KMS-11 (cell line): ENCODE data around the gene FBXO9.

Experiments used
- H2AFZ ChIP-seq: fragments of 200-600 bp; sonication (generic); 2 replicates; pipeline ENCODE4 v1.6.1; 2016; ENCODE audit warnings: antibody characterized with exemption, mixed run types, low read depth
- H3K27ac ChIP-seq: fragments of 200-600 bp; sonication (generic); 2 replicates; pipeline ENCODE4 v1.6.1; 2016; ENCODE audit warnings: mild to moderate bottlenecking, mixed run types
- H3K27me3 ChIP-seq: fragments of 200-600 bp; sonication (generic); 2 replicates; pipeline ENCODE4 v1.6.1; 2017; ENCODE audit warnings: mild to moderate bottlenecking, low read depth, mixed run types, moderate library complexity; ENCODE audit not compliant: insufficient read depth
- H3K36me3 ChIP-seq: fragments of 200-600 bp; sonication (generic); 2 replicates; pipeline ENCODE4 v1.6.1; 2017; ENCODE audit warnings: mild to moderate bottlenecking, mixed run types; ENCODE audit not compliant: insufficient read depth
- H3K4me1 ChIP-seq: fragments of 200-600 bp; sonication (generic); 2 replicates; pipeline ENCODE4 v1.6.1; 2016; ENCODE audit warnings: mild to moderate bottlenecking, low read depth, mixed run types; ENCODE audit not compliant: poor library complexity, severe bottlenecking
- H3K4me2 ChIP-seq: fragments of 200-600 bp; sonication (generic); 2 replicates; pipeline ENCODE4 v1.7.0; 2016; ENCODE audit warnings: mild to moderate bottlenecking, mixed run types
- H3K4me3 ChIP-seq: fragments of 200-600 bp; sonication (generic); IDR thresholded peaks from 2 replicates; pipeline ENCODE4 v1.6.1; 2017; ENCODE audit warnings: low read depth, low read length, mixed read lengths; ENCODE audit not compliant: insufficient read depth
- H3K79me2 ChIP-seq: fragments of 200-600 bp; sonication (generic); 2 replicates; pipeline ENCODE4 v1.6.1; 2016; ENCODE audit warnings: low read depth, mixed run types; ENCODE audit not compliant: insufficient read depth
- H3K9ac ChIP-seq: fragments of 200-600 bp; sonication (generic); 2 replicates; pipeline ENCODE4 v1.6.1; 2016; ENCODE audit warnings: mild to moderate bottlenecking, mixed run types
- H4K20me1 ChIP-seq: fragments of 200-600 bp; sonication (generic); 2 replicates; pipeline ENCODE4 v1.6.1; 2016; ENCODE audit warnings: mild to moderate bottlenecking, mixed run types; ENCODE audit not compliant: insufficient read depth
- TF ChIP-seq, protein P1 (sequence below): fragments of 200-600 bp; sonication (generic); conservative IDR thresholded peaks from 2 replicates; pipeline ENCODE4 v1.6.1; 2017; ENCODE audit warnings: low read depth, mild to moderate bottlenecking, antibody characterized with exemption, low read length, moderate library complexity, mixed read lengths

FBXO9 gene

DNA sequence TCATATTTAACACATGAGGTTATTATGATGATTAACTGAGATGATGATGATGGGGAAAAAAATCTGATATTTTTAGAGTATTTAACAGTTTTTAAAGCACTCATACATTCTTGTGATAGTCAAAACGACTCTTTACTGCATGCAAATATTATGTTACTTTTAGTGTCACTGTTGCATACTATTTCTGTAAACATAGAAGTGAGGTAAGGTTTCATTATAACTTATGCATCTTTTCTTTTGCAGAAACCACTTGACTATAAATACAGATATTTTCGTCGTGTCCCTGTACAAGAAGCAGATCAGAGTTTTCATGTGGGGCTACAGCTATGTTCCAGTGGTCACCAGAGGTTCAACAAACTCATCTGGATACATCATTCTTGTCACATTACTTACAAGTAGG lies 30.1 kb downstream of the FBXO9 start:
- no peak overlapping the region for H2AFZ ChIP-seq
- no peaks in the 10 kb centered on the region for H4K20me1 ChIP-seq
- TF ChIP-seq, protein P1, sequence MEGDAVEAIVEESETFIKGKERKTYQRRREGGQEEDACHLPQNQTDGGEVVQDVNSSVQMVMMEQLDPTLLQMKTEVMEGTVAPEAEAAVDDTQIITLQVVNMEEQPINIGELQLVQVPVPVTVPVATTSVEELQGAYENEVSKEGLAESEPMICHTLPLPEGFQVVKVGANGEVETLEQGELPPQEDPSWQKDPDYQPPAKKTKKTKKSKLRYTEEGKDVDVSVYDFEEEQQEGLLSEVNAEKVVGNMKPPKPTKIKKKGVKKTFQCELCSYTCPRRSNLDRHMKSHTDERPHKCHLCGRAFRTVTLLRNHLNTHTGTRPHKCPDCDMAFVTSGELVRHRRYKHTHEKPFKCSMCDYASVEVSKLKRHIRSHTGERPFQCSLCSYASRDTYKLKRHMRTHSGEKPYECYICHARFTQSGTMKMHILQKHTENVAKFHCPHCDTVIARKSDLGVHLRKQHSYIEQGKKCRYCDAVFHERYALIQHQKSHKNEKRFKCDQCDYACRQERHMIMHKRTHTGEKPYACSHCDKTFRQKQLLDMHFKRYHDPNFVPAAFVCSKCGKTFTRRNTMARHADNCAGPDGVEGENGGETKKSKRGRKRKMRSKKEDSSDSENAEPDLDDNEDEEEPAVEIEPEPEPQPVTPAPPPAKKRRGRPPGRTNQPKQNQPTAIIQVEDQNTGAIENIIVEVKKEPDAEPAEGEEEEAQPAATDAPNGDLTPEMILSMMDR = no peak
- H3K4me1 ChIP-seq = peaks cover 18% of the 10 kb centered on the region
- no peak overlapping the region for H3K4me2 ChIP-seq
- no peak overlapping the region for H3K9ac ChIP-seq
- H3K4me3 ChIP-seq = no peak overlapping the region
- H3K27ac ChIP-seq = no peak overlapping the region
- no peaks in the 10 kb centered on the region for H3K27me3 ChIP-seq
- peaks cover 32% of the 10 kb centered on the region for H3K36me3 ChIP-seq
- H3K79me2 ChIP-seq = no peaks in the 10 kb centered on the region

DNA sequence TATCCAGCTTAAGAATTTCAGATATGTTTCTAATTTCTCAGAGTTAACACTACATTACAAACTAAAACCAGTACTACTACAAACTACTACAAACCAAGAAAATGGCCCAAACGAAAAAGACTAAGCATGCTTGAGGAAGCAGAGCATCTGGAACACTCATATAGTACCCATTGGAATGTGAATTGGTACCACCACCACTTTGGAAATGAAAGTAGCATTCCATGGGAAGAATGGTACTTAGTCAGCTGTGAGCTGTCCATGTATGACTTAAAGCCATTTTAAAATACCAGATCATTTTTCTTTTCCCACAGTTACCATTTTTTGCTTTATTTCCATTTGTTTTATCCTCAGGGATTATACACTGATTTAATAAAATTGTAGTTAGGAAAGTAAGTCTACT lies 30.5 kb downstream of the FBXO9 start:
- H3K4me1 ChIP-seq = peaks cover 18% of the 10 kb centered on the region
- H3K27me3 ChIP-seq = no peaks in the 10 kb centered on the region
- H2AFZ ChIP-seq = no peak overlapping the region
- peaks cover 32% of the 10 kb centered on the region for H3K36me3 ChIP-seq
- no peak overlapping the region for H3K9ac ChIP-seq
- no peak overlapping the region for H3K4me2 ChIP-seq
- no peaks in the 10 kb centered on the region for H3K79me2 ChIP-seq
- TF ChIP-seq, protein P1 = no peak
- no peak overlapping the region for H3K4me3 ChIP-seq
- no peaks in the 10 kb centered on the region for H4K20me1 ChIP-seq
- H3K27ac ChIP-seq = no peak overlapping the region

DNA sequence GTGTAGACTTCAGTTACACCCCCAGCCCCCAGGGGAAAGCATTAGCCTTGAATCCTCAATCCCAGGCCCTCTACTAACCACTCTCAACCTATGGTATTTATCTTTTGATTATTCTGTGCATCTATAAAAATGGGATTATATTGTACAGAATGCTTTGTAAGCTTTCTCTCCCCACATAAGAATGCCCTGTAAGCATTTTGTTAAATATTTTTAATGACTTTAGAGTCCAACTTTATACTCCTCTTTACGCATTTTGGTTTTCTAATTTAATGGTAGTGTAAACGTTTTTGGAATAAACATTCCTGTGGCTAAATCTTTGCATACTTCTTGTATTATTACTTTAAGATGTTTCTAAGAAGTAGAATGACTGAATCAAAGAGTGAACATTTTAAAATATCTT lies 35.4 kb downstream of the FBXO9 start:
- peaks cover 11% of the 10 kb centered on the region for H3K36me3 ChIP-seq
- H4K20me1 ChIP-seq = no peaks in the 10 kb centered on the region
- no peak overlapping the region for H3K4me2 ChIP-seq
- H3K27me3 ChIP-seq = no peaks in the 10 kb centered on the region
- no peaks in the 10 kb centered on the region for H3K4me1 ChIP-seq
- no peak overlapping the region for H2AFZ ChIP-seq
- no peaks in the 10 kb centered on the region for H3K79me2 ChIP-seq
- TF ChIP-seq, protein P1 = no peak
- H3K27ac ChIP-seq = no peak overlapping the region
- H3K4me3 ChIP-seq = no peak overlapping the region
- H3K9ac ChIP-seq = no peak overlapping the region

DNA sequence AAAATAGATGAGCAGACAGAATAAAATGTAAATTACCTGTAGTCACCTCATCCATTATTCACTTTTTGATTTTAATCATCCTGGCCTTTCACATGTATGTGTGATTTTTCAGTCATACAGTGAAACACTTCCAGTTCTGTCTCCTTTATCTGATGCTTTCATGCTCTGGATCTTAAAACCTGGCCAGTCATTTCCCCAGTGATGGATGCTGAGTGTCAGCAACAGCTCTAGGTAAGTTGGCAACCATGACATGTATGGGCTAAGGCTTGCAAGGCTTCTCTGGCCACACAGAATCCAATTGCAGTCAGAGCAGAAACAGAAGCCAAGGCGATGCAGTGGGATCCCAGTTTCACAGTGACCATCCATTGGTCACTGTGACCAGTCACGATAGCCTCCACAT lies 35.8 kb downstream of the FBXO9 start:
- H3K9ac ChIP-seq = no peak overlapping the region
- no peaks in the 10 kb centered on the region for H3K27me3 ChIP-seq
- H3K27ac ChIP-seq = no peak overlapping the region
- no peak overlapping the region for H3K4me3 ChIP-seq
- no peaks in the 10 kb centered on the region for H3K79me2 ChIP-seq
- H4K20me1 ChIP-seq = no peaks in the 10 kb centered on the region
- peaks cover 7% of the 10 kb centered on the region; the same call in 1 of the 2 replicates for H3K36me3 ChIP-seq
- TF ChIP-seq, protein P1 = no peak
- no peak overlapping the region for H2AFZ ChIP-seq
- H3K4me2 ChIP-seq = no peak overlapping the region
- no peaks in the 10 kb centered on the region for H3K4me1 ChIP-seq
